NCI-H128 (cell line): ENCODE measurements around the gene SNU13.
"Not testable (repeated sequence)": the region's sequence is repeated elsewhere in the genome, so short reads cannot be mapped to it uniquely, and the experiment has no call there.

Experiments used
- DNase-seq: peaks from one replicate; lab custom pipeline; 2025; ENCODE audit not compliant: unreplicated experiment; lab: John Stamatoyannopoulos, UW

SNU13 gene

DNA sequence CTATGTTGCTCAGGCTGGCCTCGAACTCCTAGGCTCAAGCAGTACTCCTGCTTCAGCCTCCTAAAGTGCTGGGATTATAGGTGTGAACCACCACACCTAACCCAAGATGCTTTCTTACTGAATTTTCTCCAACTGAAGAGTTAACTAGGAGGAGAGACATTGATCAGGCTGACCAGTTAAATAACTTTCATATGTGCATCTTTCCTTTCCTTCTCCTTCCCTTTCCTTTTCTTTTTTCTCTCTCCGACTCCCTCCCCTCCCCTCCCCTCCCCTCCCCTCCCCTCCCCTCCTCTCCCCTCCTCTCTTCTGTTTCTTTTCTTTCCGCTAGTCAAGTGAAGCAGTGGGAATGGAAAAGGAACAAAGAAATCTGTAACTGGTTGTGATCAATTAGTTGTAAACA, 40.9 kb downstream of the SNU13 start:
- no peak for DNase-seq

DNA sequence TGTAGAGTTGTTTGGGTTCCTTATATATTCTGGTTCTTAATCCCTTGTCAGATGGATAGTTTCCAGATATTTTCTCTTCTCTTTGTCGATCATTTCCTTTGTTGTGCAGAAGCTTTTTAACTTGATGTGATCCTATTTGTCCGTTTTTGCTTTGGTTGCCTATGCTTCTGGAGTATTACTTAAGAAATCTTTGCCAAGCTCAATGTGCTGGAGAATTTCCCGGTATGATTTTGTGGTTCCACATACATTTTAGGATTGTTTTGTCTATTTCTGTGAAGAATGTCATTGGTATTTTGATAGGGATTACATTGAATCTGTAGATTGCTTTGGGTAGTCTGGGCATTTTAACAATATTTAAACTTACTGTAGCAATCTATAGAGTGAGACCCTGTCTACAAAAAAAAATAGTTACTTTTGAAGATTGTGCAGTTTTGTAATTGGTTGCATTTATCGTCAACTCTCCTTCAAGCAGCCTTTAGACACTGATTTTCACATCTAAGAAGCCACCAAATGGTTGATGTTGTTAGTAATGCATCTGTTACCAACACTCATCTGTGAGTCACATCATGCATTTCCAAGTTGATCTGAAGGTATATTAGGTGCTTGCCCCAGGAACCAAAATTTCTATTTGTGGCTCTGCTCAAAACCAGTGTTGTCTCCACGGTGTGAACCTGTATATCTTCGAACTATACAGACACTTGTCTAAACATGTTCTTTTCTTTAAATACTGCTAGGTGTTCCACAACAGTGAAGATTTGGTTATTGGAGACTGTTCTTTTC, 46.1 kb downstream of the SNU13 start:
- DNase-seq, result no peak

DNA sequence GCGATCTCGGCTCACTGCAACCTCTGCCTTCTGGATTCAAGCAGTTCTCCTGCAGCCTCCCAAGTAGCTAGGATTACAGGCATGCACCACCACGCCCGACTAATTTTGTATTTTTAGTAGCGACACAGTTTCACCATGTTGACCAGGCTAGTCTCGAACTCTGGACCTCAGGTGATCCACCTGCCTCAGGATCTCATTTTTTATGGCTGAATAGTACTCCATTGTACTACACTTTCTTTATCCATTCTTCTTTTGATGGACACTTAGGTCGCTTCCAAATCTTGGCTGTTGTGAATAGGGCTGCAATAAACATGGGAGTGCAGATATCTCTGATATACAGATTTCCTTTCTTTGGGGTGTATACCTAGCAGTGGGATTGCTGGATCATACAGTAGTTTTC, 46.8 kb downstream of the SNU13 start:
- no peak for DNase-seq

DNA sequence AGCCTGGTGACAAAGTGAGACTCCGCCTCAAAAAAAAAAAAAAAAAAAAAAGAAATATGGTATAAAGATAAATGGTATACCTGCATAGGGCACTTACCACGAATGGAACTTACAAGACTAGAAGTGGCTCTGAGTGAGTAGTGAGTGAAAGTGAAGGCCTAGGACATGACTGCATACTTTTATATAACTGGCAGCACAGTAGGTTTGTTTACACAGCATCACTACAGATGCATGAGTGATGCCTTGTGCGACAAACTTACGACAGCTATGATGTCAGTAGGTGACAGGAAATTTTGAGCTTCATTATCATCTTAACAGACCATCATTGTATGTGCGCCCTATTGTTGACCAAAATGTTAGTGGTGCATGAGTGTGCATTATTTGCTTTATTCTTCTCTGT, 49.9 kb downstream of the SNU13 start:
- DNase-seq, result no peak

DNA sequence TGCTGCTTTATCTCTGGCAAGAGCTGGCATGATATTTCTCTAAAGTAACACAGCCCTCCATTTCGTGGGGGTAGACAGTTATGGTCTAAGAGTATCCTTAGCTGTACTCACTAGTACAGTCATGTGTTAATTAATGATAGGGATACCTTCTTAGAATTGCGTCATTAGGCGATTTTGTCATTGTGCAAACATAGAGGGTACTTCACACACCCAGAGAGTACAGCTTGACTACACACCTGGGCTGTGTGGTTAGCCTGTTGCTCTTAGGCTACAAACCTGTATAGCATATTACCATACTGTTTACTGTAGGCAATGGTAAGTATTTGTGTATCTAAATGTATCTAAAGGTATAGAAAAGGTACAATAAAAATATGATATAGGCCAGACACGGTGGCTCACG, 50.5 kb downstream of the SNU13 start:
- DNase-seq, result no peak

DNA sequence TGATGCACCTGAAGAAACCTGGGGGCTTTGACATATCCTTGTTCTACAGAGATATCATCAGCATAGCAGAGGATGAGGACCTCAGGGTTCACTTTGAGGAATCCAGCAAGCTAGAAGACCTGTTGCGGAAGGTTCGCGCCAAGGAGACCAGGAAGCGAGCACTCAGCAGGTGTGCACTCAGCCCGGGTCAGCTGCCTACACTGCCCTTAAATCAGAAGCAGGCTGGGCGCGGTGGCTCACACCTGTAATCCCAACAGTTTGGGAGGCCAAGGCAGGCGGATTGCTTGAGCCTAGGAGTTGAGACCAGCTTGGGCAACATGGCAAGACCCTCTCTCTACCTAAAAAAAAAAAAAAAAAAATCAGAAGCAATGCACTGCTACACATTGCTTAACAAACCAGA, 51.0 kb downstream of the SNU13 start:
- not testable (repeated sequence) for DNase-seq

DNA sequence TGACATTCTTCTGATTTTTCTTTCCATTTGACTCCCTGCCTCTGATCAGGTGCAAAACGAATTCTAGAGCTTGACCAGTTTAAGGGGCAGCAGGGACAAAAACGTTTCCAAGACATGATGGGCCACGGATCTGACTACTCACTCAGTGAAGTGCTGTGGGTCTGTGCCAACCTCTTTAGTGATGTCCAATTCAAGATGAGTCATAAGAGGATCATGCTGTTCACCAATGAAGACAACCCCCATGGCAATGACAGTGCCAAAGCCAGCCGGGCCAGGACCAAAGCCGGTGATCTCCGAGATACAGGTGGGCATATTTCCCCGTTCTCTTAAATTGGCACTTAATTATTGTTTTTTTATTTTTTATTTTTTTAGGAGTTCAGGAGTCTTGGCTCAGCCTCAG, 52.2 kb downstream of the SNU13 start:
- DNase-seq, result no peak

DNA sequence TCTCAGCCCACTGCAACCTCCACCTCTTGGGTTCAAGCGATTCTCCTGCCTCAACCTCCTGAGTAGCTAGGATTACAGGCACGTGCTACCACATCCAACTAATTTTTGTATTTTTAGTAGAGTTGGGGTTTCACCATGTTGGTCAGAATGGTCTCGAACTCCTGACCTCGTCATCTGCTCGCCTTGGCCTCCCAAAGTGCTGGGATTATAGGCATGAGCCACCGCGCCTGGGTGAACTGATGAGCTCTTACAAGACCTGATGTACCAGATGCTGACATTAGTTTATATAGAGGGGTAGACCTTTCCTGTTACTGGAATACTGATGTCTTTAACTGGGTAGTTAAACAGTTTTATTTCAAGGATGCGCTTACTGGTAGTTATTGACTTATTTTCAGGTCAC, 54.1 kb downstream of the SNU13 start:
- not testable (repeated sequence) for DNase-seq

DNA sequence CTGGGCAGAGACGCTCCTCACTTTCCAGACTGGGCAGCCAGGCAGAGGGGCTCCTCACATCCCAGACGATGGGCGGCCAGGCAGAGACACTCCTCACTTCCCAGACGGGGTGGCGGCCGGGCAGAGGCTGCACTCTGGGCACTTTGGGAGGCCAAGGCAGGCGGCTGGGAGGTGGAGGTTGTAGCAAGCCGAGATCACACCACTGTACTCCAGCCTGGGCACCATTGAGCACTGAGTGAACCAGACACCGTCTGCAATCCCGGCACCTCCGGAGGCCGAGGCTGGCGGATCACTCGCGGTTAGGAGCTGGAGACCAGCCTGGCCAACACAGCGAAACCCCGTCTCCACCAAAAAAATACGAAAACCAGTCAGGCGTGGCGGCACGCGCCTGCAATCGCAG, 57.1 kb downstream of the SNU13 start:
- DNase-seq, result not testable (repeated sequence)

DNA sequence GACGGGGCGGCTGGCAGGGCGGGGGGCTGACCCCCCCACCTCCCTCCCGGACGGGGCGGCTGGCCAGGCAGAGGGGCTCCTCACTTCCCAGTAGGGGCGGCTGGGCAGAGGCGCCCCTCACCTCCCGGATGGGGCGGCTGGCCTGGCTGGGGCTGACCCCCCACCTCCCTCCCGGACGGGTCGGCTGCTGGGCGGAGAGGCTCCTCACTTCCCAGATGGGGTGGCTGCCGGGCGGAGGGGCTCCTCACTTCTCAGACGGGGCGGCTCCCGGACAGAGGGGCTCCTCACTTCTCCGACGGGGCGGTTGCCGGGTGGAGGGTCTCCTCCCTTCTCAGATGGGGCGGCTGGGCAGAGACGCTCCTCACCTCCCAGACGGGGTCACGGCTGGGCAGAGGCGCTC, 57.6 kb downstream of the SNU13 start:
- not testable (repeated sequence) for DNase-seq

DNA sequence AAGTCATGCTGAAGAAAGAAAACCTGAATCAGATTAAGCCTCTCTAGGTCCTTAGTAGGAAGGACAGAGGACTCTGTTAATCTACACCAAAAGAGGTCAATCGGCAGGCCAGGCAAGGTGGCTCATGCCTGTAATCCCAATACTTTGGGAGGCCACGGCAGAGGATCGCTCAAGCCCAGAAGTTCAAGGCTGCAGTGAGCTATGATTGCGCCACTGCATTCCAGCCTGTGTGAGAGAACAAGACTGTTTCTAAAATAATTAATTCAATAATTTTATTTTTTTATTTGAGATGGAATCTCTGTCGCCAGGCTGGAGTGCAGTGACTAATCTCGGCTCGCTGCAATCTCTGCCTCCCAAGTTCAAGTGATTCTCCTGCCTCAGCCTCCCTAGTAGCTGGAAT, 63.1 kb downstream of the SNU13 start:
- no peak for DNase-seq
